Stomach (tissue), 9 donors: ENCODE results near the gene FCRL2. TPM values are rescaled to one million over a fixed set of nuclear protein-coding genes. Genes with fewer than 3 reads are reported as not detected.

Experiments used
- DNase-seq, 2 donors: peaks; one replicate each; pipeline versions ENCODE4 v3.0.0 to v3.0.0-alpha.2; 2013 to 2019
- H3K27ac ChIP-seq, 5 donors: fragments of 200-600 bp in 4 of 5; sonication (generic) in 4 of 5; one replicate each; pipeline ENCODE4 v1.5.1; 2013 to 2019; ENCODE audit warnings: mild to moderate bottlenecking in 1 of 5, moderate library complexity in 1 of 5
- H3K27me3 ChIP-seq, 3 donors: fragments of 200-600 bp; sonication (generic); one replicate each; pipeline ENCODE4 v1.5.1; 2017 to 2019; ENCODE audit warnings: mixed run types in 1 of 3
- H3K36me3 ChIP-seq, 4 donors: fragments of 200-600 bp; sonication (generic); 1 replicate in 3 of 4; 2 replicates in 1 of 4; pipeline ENCODE4 v1.5.1; 2016 to 2019
- H3K4me1 ChIP-seq, 4 donors: fragments of 200-600 bp; sonication (generic); one replicate each; pipeline ENCODE4 v1.5.1; 2016 to 2019
- H3K4me3 ChIP-seq, 4 donors: fragments of 200-600 bp; sonication (generic) in 3 of 4; one replicate each; pipeline ENCODE4 v1.5.1; 2016 to 2019; ENCODE audit warnings: mild to moderate bottlenecking in 1 of 4
- H3K9me3 ChIP-seq, 4 donors: fragments of 200-600 bp; sonication (generic); one replicate each; pipeline ENCODE4 v1.5.1; 2016 to 2019
- EP300 ChIP-seq: sonication (generic); formaldehyde crosslinking; IDR thresholded peaks from one replicate; pipeline ENCODE4 v1.6.1; 2017; ENCODE audit warnings: antibody characterized with exemption
- POLR2A ChIP-seq, 4 donors: fragments of 450-650 bp; IDR thresholded peaks; one replicate each; pipeline ENCODE4 v1.6.1; 2016; ENCODE audit warnings: antibody characterized with exemption in 4 of 4, control low read depth in 2 of 4, mild to moderate bottlenecking in 1 of 4, moderate library complexity in 1 of 4
- POLR2AphosphoS5 ChIP-seq, 3 donors: sonication (generic); formaldehyde crosslinking; IDR thresholded peaks; one replicate each; pipeline ENCODE4 v1.6.1; 2016; ENCODE audit warnings: antibody characterized with exemption in 3 of 3
- WGBS, 5 donors: extraction: QIAGEN DNeasy Blood & Tissue Kit in 3 of 5; methylation state at CpG; one replicate each; pipeline versions ENCODE4 v1.1.5 to v1.1.7; 2013 to 2018; 5-methylcytosine and 5-hydroxymethylcytosine counted together
- intact Hi-C: fragments of 100-400 bp; cut with DNase I; formaldehyde crosslinking; loops from one replicate; pipeline ENCODE4 v1.15.1; 2023; ENCODE audit warnings: low total_unique reads
- polyA plus RNA-seq, 3 donors: library from polyadenylated mRNA; stranded (reverse); fragments of 200-250 nt; gene quantifications; one replicate each; pipeline ENCODE4 v1.2.3, GENCODE V29; 2013
- total RNA-seq, 5 donors: library from RNA; depleted of rRNA; stranded (reverse); fragments of >200 nt; gene quantifications; one replicate each; pipeline versions ENCODE4 v1.1.0 to v1.2.3, GENCODE V29; 2014 to 2016
- TF ChIP-seq, protein P1 (sequence below), 7 experiments: fragments of 450-650 bp in 4 of 7; fragments of 200-600 bp in 3 of 7; sonication (generic) in 3 of 7; IDR thresholded peaks; one replicate each; pipeline ENCODE4 v1.5.1; 2016 to 2019; ENCODE audit warnings: antibody characterized with exemption in 7 of 7, control low read depth in 2 of 7, mild to moderate bottlenecking in 1 of 7
- donor health status: healthy with polysubstance abuse.
- donor health status: Bipolar disorder and iron deficiency.
- donor health status: healthy.

FCRL2 gene
- total and polyA plus RNA-seq, 8 donors = 0.37 to 2.5 (median 0.90) TPM; not detected in 3

DNA sequence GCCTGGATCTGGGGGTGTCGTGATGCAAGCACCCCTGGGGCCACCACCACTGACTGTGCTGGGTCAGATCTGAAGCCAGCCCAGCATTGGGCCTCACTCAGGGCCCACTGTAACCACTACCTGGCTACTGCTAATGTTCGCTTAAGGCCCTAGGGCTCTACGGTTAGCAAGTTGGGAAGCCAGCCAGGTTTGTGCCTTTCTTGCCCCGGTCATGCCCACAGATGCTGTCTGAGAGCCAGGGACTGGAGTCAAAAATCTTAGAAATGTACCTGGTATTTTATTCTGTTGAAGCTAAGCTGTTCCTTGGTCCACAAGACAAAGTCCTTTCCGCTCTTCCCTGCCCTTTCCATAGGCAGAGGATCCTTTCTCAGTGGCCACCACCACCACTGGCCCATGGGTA, 61.2 kb downstream of the FCRL2 start:
- H3K4me1 ChIP-seq = no peaks in the 10 kb centered on the region
- H3K27ac ChIP-seq = no peak overlapping the region
- H3K9me3 ChIP-seq = peaks cover 0 to 1% (median 0%) of the 10 kb centered on the region in 4 donors
- 87 to 95% (median 89%) methylated on average over 5 of the region's 5 CpGs for WGBS, 5 donors
- intact Hi-C loops = no loop called here
- H3K4me3 ChIP-seq = no peak overlapping the region
- TF ChIP-seq, protein P1, sequence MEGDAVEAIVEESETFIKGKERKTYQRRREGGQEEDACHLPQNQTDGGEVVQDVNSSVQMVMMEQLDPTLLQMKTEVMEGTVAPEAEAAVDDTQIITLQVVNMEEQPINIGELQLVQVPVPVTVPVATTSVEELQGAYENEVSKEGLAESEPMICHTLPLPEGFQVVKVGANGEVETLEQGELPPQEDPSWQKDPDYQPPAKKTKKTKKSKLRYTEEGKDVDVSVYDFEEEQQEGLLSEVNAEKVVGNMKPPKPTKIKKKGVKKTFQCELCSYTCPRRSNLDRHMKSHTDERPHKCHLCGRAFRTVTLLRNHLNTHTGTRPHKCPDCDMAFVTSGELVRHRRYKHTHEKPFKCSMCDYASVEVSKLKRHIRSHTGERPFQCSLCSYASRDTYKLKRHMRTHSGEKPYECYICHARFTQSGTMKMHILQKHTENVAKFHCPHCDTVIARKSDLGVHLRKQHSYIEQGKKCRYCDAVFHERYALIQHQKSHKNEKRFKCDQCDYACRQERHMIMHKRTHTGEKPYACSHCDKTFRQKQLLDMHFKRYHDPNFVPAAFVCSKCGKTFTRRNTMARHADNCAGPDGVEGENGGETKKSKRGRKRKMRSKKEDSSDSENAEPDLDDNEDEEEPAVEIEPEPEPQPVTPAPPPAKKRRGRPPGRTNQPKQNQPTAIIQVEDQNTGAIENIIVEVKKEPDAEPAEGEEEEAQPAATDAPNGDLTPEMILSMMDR (IDR thresholded peaks at IDR 0.05) = no peak
- no peak for TF ChIP-seq EP300
- TF ChIP-seq POLR2A (IDR thresholded peaks at IDR 0.05) = no peak
- TF ChIP-seq POLR2AphosphoS5 (IDR thresholded peaks at IDR 0.05) = no peak
- DNase-seq = no peak
- no peaks in the 10 kb centered on the region for H3K36me3 ChIP-seq
- H3K27me3 ChIP-seq = no peaks in the 10 kb centered on the region

DNA sequence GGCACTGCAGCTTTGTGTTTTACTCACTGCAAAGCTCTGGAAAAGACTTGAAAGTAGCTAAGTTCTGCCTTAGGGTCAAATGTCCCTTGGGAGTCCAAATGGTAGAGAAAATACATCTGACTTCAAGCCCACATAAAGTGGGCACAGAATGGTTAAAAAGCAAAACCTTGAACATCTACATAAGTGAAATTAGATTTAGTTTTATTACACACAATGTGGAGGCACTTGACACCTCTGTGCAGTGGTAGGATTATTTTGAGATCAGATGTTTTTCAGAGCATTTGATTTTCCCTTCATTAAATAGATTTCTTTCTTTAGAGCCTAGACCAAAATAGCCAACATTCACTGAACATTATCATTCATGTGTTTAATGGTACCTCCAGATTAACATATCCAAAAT, 65.1 kb downstream of the FCRL2 start:
- intact Hi-C loops = no loop called here
- Histone ChIP-seq H3K4me1 (no peaks in the 10 kb centered on the region), H3K9me3 (no peaks in the 10 kb centered on the region), H3K27me3 (no peaks in the 10 kb centered on the region), H3K4me3 (no peak overlapping the region), H3K36me3 (no peaks in the 10 kb centered on the region), H3K27ac (no peak overlapping the region)
- no peak for DNase-seq
- TF ChIP-seq POLR2AphosphoS5 (IDR thresholded peaks at IDR 0.05) = no peak
- no peak for TF ChIP-seq POLR2A (IDR thresholded peaks at IDR 0.05)
- TF ChIP-seq, protein P1 (IDR thresholded peaks at IDR 0.05) = no peak
- TF ChIP-seq EP300 = no peak

DNA sequence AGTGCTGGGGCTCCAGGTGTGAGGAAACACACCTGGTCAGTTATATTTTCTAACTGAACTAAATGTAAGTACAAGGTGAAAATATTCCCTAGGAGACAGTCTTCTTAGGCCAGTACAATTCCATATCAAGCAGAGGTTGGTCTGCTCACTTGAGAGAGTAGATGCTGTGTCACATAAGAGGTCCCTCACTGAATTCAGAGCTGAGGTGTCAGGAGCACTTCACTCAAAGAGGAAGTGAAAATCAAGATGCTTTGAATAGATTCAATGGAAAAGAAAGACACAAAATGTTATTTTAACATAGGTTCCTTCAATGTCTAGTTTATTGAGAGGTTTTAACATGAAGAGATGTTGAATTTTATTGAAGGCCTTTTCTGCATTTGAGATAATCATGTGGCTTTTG, 72.1 kb downstream of the FCRL2 start:
- no peak overlapping the region for H3K27ac ChIP-seq
- intact Hi-C loops = no loop called here
- H3K27me3 ChIP-seq = peaks cover 0 to 5% (median 0%) of the 10 kb centered on the region in 3 donors
- TF ChIP-seq, protein P1 (IDR thresholded peaks at IDR 0.05) = no peak
- no peak for TF ChIP-seq POLR2AphosphoS5 (IDR thresholded peaks at IDR 0.05)
- no peak for TF ChIP-seq POLR2A (IDR thresholded peaks at IDR 0.05)
- TF ChIP-seq EP300 = no peak
- no peaks in the 10 kb centered on the region for H3K9me3 ChIP-seq
- DNase-seq = no peak
- H3K36me3 ChIP-seq = no peaks in the 10 kb centered on the region
- no peaks in the 10 kb centered on the region for H3K4me1 ChIP-seq
- H3K4me3 ChIP-seq = no peak overlapping the region

DNA sequence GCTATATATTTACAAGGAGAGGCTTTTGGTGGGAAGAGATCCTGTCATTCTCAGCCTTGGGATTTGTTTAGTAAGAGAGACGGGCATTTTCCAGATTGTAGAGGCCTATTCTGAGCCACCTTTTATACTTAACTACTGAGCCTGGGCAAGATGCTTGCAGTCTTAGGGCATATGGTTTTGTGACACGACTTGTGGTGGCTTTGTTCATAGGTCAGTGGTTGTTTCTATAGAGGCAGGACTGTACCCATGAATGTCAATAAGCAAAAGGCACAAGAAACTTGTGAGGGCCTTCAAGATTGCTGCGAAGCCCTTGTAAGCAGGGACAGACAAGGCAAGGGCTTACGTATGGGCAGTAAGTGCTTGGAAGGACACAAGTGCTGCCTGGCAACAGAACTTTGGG, 73.0 kb downstream of the FCRL2 start:
- peaks cover 0 to 8% (median 0%) of the 10 kb centered on the region in 3 donors for H3K27me3 ChIP-seq
- no peaks in the 10 kb centered on the region for H3K9me3 ChIP-seq
- no peaks in the 10 kb centered on the region for H3K36me3 ChIP-seq
- no peak overlapping the region for H3K27ac ChIP-seq
- 79 to 85% (median 81%) methylated on average over 4 of the region's 4 CpGs for WGBS, 5 donors
- no peaks in the 10 kb centered on the region for H3K4me1 ChIP-seq
- no peak overlapping the region for H3K4me3 ChIP-seq
- DNase-seq = no peak
- TF ChIP-seq, protein P1 (IDR thresholded peaks at IDR 0.05) = no peak
- TF ChIP-seq EP300 = no peak
- no peak for TF ChIP-seq POLR2AphosphoS5 (IDR thresholded peaks at IDR 0.05)
- TF ChIP-seq POLR2A (IDR thresholded peaks at IDR 0.05) = no peak
- intact Hi-C loops = no loop called here
